ENCODE measurements around the gene FAM3B. TPM values are rescaled to one million over a fixed set of nuclear protein-coding genes. Genes with fewer than 3 reads are reported as not detected.

FAM3B gene
- total RNA-seq, 1 donor from 2014 or later = 4.5 TPM

- no peak for TF ChIP-seq CTCF (IDR thresholded peaks at IDR 0.05; ENCODE audit: insufficient read depth, low read length, poor library complexity, severe bottlenecking)
- DNase-seq (ENCODE audit: low read depth) = no peak
- H3K27me3 ChIP-seq (ENCODE audit: control insufficient read depth, insufficient read depth, low read length) = peaks cover 4% of the 10 kb centered on the region
- no peak overlapping the region for H3K4me3 ChIP-seq (ENCODE audit: low read depth, low read length)
- H3K36me3 ChIP-seq (ENCODE audit: control insufficient read depth, insufficient read depth, low read length) = no peaks in the 10 kb centered on the region
Observed at GRCh38 chr21:41398251-41398650, 81.7 kb downstream of the FAM3B start.

GRCh38 chr21:41398831-41399230 lies 82.2 kb downstream of the FAM3B start:
- H3K4me3 ChIP-seq (ENCODE audit: low read depth, low read length) = no peak overlapping the region
- DNase-seq (ENCODE audit: low read depth) = no peak
- no peak for TF ChIP-seq CTCF (IDR thresholded peaks at IDR 0.05; ENCODE audit: insufficient read depth, low read length, poor library complexity, severe bottlenecking)
- H3K36me3 ChIP-seq (ENCODE audit: control insufficient read depth, insufficient read depth, low read length) = no peaks in the 10 kb centered on the region
- peaks cover 2% of the 10 kb centered on the region for H3K27me3 ChIP-seq (ENCODE audit: control insufficient read depth, insufficient read depth, low read length)

- TF ChIP-seq CTCF (IDR thresholded peaks at IDR 0.05; ENCODE audit: insufficient read depth, low read length, poor library complexity, severe bottlenecking) = no peak
- Histone ChIP-seq H3K27me3 (ENCODE audit: control insufficient read depth, insufficient read depth, low read length) (peaks cover 2% of the 10 kb centered on the region), H3K4me3 (ENCODE audit: low read depth, low read length) (no peak overlapping the region), H3K36me3 (ENCODE audit: control insufficient read depth, insufficient read depth, low read length) (no peaks in the 10 kb centered on the region)
- no peak for DNase-seq (ENCODE audit: low read depth)
Observed at GRCh38 chr21:41399246-41399800, 82.7 kb downstream of the FAM3B start.

- no peak overlapping the region for H3K4me3 ChIP-seq (ENCODE audit: low read depth, low read length)
- peaks cover 2% of the 10 kb centered on the region for H3K27me3 ChIP-seq (ENCODE audit: control insufficient read depth, insufficient read depth, low read length)
- no peak for TF ChIP-seq CTCF (IDR thresholded peaks at IDR 0.05; ENCODE audit: insufficient read depth, low read length, poor library complexity, severe bottlenecking)
- DNase-seq (ENCODE audit: low read depth) = no peak
- H3K36me3 ChIP-seq (ENCODE audit: control insufficient read depth, insufficient read depth, low read length) = no peaks in the 10 kb centered on the region
Observed at GRCh38 chr21:41402231-41402630, 85.6 kb downstream of the FAM3B start.

GRCh38 chr21:41402796-41403195 lies 86.2 kb downstream of the FAM3B start:
- H3K4me3 ChIP-seq (ENCODE audit: low read depth, low read length) = no peak overlapping the region
- H3K36me3 ChIP-seq (ENCODE audit: control insufficient read depth, insufficient read depth, low read length) = no peaks in the 10 kb centered on the region
- no peak for DNase-seq (ENCODE audit: low read depth)
- no peak for TF ChIP-seq CTCF (IDR thresholded peaks at IDR 0.05; ENCODE audit: insufficient read depth, low read length, poor library complexity, severe bottlenecking)
- peaks cover 4% of the 10 kb centered on the region for H3K27me3 ChIP-seq (ENCODE audit: control insufficient read depth, insufficient read depth, low read length)

- no peak for TF ChIP-seq CTCF (IDR thresholded peaks at IDR 0.05; ENCODE audit: insufficient read depth, low read length, poor library complexity, severe bottlenecking)
- H3K27me3 ChIP-seq (ENCODE audit: control insufficient read depth, insufficient read depth, low read length) = peaks cover 4% of the 10 kb centered on the region
Observed at GRCh38 chr21:41403331-41403730, 86.7 kb downstream of the FAM3B start.

More at GRCh38 chr21:41403331-41403730, 86.7 kb downstream of the FAM3B start:
- Histone ChIP-seq H3K36me3 (ENCODE audit: control insufficient read depth, insufficient read depth, low read length) (no peaks in the 10 kb centered on the region), H3K4me3 (ENCODE audit: low read depth, low read length) (no peak overlapping the region)
- no peak for DNase-seq (ENCODE audit: low read depth)

All from kidney epithelial cell (primary cell).